Lower leg skin (tissue), 3 donors: ENCODE data around the gene GART.

Experiments used
- POLR2A ChIP-seq, 2 donors: fragments of 450-650 bp; IDR thresholded peaks; one replicate each; pipeline ENCODE4 v1.6.1; 2016 to 2017; ENCODE audit warnings: antibody characterized with exemption in 2 of 2, mild to moderate bottlenecking in 1 of 2, moderate library complexity in 1 of 2
- TF ChIP-seq, protein P1 (sequence below), 3 donors: fragments of 450-650 bp; IDR thresholded peaks; one replicate each; pipeline ENCODE4 v1.5.1; 2016; ENCODE audit warnings: antibody characterized with exemption in 3 of 3, mild to moderate bottlenecking in 3 of 3, moderate library complexity in 2 of 3

DNA sequence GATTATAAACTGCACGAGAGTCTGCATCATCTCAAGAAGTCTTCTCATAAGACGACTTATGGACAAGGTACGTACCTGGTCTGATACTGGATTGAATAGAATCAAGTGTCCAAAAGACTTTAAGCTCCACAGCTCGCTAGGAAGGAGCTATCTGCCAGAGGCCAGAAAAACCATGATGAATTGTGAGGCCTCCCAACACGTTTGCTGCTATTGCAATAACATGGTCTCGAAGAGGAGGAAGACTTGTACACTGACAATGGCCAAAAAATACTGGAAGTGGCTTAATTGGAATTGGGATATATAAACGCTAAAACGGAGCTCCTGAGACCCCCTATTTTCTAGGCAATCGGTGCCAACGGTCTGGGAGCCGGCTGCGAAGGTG, 50.9 kb downstream of the GART start:
- TF ChIP-seq POLR2A (IDR thresholded peaks at IDR 0.05): no peak
- TF ChIP-seq, protein P1, sequence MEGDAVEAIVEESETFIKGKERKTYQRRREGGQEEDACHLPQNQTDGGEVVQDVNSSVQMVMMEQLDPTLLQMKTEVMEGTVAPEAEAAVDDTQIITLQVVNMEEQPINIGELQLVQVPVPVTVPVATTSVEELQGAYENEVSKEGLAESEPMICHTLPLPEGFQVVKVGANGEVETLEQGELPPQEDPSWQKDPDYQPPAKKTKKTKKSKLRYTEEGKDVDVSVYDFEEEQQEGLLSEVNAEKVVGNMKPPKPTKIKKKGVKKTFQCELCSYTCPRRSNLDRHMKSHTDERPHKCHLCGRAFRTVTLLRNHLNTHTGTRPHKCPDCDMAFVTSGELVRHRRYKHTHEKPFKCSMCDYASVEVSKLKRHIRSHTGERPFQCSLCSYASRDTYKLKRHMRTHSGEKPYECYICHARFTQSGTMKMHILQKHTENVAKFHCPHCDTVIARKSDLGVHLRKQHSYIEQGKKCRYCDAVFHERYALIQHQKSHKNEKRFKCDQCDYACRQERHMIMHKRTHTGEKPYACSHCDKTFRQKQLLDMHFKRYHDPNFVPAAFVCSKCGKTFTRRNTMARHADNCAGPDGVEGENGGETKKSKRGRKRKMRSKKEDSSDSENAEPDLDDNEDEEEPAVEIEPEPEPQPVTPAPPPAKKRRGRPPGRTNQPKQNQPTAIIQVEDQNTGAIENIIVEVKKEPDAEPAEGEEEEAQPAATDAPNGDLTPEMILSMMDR (IDR thresholded peaks at IDR 0.05): no peak
